GM06990 (cell line): ENCODE data around the gene PANX2.

ENCODE experiments used
- DNase-seq: peaks from one replicate; pipeline ENCODE4 v3.0.0-alpha.2; 2011; ENCODE audit not compliant: insufficient read length; ENCODE audit errors: extremely low read depth
- H3K27me3 ChIP-seq: replicated peaks from 2 replicates; pipeline ENCODE4 v1.6.0; 2011; ENCODE audit warnings: low read length; ENCODE audit not compliant: control insufficient read depth, insufficient read depth
- H3K36me3 ChIP-seq: 2 replicates; pipeline ENCODE4 v1.5.1; 2011; ENCODE audit warnings: low read length; ENCODE audit not compliant: control insufficient read depth, insufficient read depth
- H3K4me3 ChIP-seq: replicated peaks from 2 replicates; pipeline ENCODE4 v1.5.1; 2011; ENCODE audit warnings: low read depth, mild to moderate bottlenecking, control low read depth, low read length
- CTCF ChIP-seq: IDR thresholded peaks from 2 replicates; pipeline ENCODE4 v1.5.1; 2011; ENCODE audit warnings: low read length, control low read depth, mild to moderate bottlenecking, inconsistent platforms; ENCODE audit not compliant: insufficient read depth, poor library complexity, severe bottlenecking

Gene PANX2

GRCh38 chr22:50170453-50171318 is at the start of gene PANX2:
Gene PANX2, plus strand, starts transcription at chr22:50170731. Its CDS starts 0 bp downstream, at chr22:50170731.
- no peak for DNase-seq
- TF ChIP-seq CTCF, result no peak
- peak within 1 kb of the TSS; percentile 45 for H3K4me3 ChIP-seq
- H3K36me3 ChIP-seq, result no peaks in the 10 kb centered on the region
- H3K27me3 ChIP-seq, result no peaks in the 10 kb centered on the region

- H3K36me3 ChIP-seq, result no peaks in the 10 kb centered on the region
- H3K27me3 ChIP-seq, result peaks cover 1% of the 10 kb centered on the region
- no peak for TF ChIP-seq CTCF
- H3K4me3 ChIP-seq, result no peak overlapping the region
- no peak for DNase-seq
Measured at GRCh38 chr22:50121202-50121740, 49.3 kb upstream of the PANX2 start.

- peaks cover 1% of the 10 kb centered on the region for H3K27me3 ChIP-seq
- H3K4me3 ChIP-seq, result no peak overlapping the region
- no peak for DNase-seq
- no peak for TF ChIP-seq CTCF
- no peaks in the 10 kb centered on the region for H3K36me3 ChIP-seq
Measured at GRCh38 chr22:50123119-50123518, 47.4 kb upstream of the PANX2 start.

GRCh38 chr22:50125029-50125428 is 45.5 kb upstream of the PANX2 start:
- no peaks in the 10 kb centered on the region for H3K36me3 ChIP-seq
- H3K27me3 ChIP-seq, result no peaks in the 10 kb centered on the region
- TF ChIP-seq CTCF, result no peak
- no peak overlapping the region for H3K4me3 ChIP-seq
- DNase-seq, result no peak

- Histone ChIP-seq H3K4me3 (no peak overlapping the region), H3K36me3 (no peaks in the 10 kb centered on the region), H3K27me3 (no peaks in the 10 kb centered on the region)
- no peak for TF ChIP-seq CTCF
- DNase-seq, result no peak
Measured at GRCh38 chr22:50129121-50129736, 41.3 kb upstream of the PANX2 start.
